Fibroblast of lung (primary cell): ENCODE measurements around the gene DDX23.

Experiments used
- CTCF ChIP-seq, 2 donors: IDR thresholded peaks in 1 of 2; conservative IDR thresholded peaks in 1 of 2; 1 replicate in 1 of 2; 2 replicates in 1 of 2; pipeline ENCODE4 v1.5.1; 2011 to 2012; ENCODE audit warnings: low read length in 2 of 2, control low read depth in 1 of 2, inconsistent platforms in 1 of 2, low read depth in 1 of 2, mild to moderate bottlenecking in 1 of 2
- EZH2 ChIP-seq: IDR thresholded peaks from 2 replicates; pipeline ENCODE4 v1.5.1; 2012; ENCODE audit warnings: low read length, control low read depth, mild to moderate bottlenecking; ENCODE audit errors: missing control alignments

GRCh38 chr12:48856379-48856778 is 4.4 kb upstream of the DDX23 start:
- TF ChIP-seq CTCF (conservative IDR thresholded peaks at IDR 0.05 in 1 of 2, IDR thresholded peaks at IDR 0.05 in 1 of 2; ENCODE audit: low read depth in 1 of 2, low read length in 2 of 2) (no peak), EZH2 (no peak)
